Measurements from ENCODE around the gene OR52E2. TPM values are rescaled to one million over a fixed set of nuclear protein-coding genes. Genes with fewer than 3 reads are reported as not detected.

Gene OR52E2
- total and polyA plus RNA-seq, 8 donors: not detected

- TF ChIP-seq POLR2A (IDR thresholded peaks at IDR 0.05) (no peak), CTCF (IDR thresholded peaks at IDR 0.05) (no peak), EP300 (IDR thresholded peaks at IDR 0.05) (no peak), POLR2AphosphoS5 (IDR thresholded peaks at IDR 0.05) (no peak)
- H3K27ac ChIP-seq: no peak overlapping the region
- no peak overlapping the region for H3K4me3 ChIP-seq
- H3K4me1 ChIP-seq: no peaks in the 10 kb centered on the region
- 66 to 74% (median 71%) methylated on average over 2 of the region's 2 CpGs for whole genome bisulfite sequencing, 5 donors
- no peak for DNase-seq
- no peaks in the 10 kb centered on the region for H3K36me3 ChIP-seq
- no peaks in the 10 kb centered on the region for H3K27me3 ChIP-seq
- intact Hi-C loops (cut with DNase I; ENCODE audit: low total_unique reads): no loop called here
- H3K9me3 ChIP-seq: no peaks in the 10 kb centered on the region
Observed at GRCh38 chr11:5096011-5096410, 36.6 kb upstream of the OR52E2 start.

DNA sequence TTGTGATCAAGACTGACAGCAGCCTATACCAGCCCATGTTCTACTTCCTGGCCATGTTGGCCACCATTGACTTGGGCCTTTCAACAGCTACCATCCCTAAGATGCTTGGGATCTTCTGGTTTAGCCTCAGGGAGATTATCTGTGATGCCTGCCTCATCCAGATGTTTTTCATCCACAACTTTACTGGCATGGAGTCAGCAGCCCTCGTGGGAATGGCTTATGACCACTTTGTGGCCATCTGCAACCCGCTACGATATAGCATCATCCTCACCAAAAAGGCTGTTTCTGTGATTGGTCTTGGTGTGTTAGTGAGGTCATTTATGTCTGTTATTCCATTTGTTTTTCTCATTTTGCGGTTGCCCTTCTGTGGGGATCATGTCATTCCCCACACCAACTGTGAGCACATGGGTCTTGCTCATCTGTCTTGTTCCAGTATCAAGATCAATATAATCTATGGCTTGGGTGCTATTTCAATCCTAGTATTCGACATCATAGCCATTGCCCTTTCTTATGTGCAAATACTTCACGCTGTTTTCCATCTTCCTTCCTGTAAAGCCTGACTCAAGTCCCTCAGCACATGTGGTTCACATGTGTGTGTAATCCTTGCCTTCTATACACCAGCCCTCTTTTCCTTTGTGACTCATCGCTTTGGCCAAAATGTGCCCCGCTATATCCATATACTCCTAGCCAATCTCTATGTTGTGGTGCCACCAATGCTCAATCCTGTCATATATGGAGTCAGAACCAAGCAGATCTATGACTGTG lies 33.6 kb upstream of the OR52E2 start:
- no peak for DNase-seq
- WGBS, 5 donors: 82 to 85% (median 83%) methylated on average over 8 of the region's 8 CpGs
- Histone ChIP-seq H3K27ac (no peak overlapping the region), H3K9me3 (no peaks in the 10 kb centered on the region), H3K36me3 (no peaks in the 10 kb centered on the region), H3K4me1 (no peaks in the 10 kb centered on the region), H3K27me3 (no peaks in the 10 kb centered on the region), H3K4me3 (no peak overlapping the region)
- intact Hi-C loops (cut with DNase I; ENCODE audit: low total_unique reads): no loop called here
- TF ChIP-seq POLR2A (IDR thresholded peaks at IDR 0.05) (no peak), EP300 (IDR thresholded peaks at IDR 0.05) (no peak), POLR2AphosphoS5 (IDR thresholded peaks at IDR 0.05) (no peak), CTCF (IDR thresholded peaks at IDR 0.05) (no peak)

GRCh38 chr11:5090668-5091067 lies 31.2 kb upstream of the OR52E2 start:
- Histone ChIP-seq H3K4me1 (no peaks in the 10 kb centered on the region), H3K27ac (no peak overlapping the region), H3K27me3 (no peaks in the 10 kb centered on the region), H3K4me3 (no peak overlapping the region), H3K36me3 (no peaks in the 10 kb centered on the region), H3K9me3 (no peaks in the 10 kb centered on the region)
- TF ChIP-seq CTCF (IDR thresholded peaks at IDR 0.05) (no peak), POLR2A (IDR thresholded peaks at IDR 0.05) (no peak), EP300 (IDR thresholded peaks at IDR 0.05) (no peak), POLR2AphosphoS5 (IDR thresholded peaks at IDR 0.05) (no peak)
- 74 to 89% (median 83%) methylated on average over 1 of the region's 1 CpG for WGBS, 5 donors
- no peak for DNase-seq
- intact Hi-C loops (cut with DNase I; ENCODE audit: low total_unique reads): no loop called here

DNA sequence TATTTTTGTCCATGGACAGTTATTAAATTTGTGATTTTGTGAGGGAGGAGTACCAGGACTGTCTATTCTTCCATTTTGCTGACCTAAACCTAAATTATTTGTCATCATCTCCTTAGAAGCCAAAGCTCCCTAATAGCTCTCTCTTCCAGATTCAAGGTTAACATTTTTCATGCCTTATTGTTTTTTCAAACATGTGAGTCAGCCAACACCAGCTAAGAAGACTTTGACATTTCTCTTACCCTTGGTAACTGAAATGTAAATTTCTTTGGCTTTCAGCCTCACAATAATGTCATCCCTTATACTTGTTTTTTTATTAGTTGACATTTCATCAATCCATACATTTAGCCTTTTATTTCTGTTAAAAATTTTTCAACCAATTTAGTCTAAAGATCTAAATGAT lies 29.1 kb upstream of the OR52E2 start:
- no peak for TF ChIP-seq EP300 (IDR thresholded peaks at IDR 0.05)
- no peak for TF ChIP-seq POLR2AphosphoS5 (IDR thresholded peaks at IDR 0.05)
- TF ChIP-seq POLR2A (IDR thresholded peaks at IDR 0.05): no peak
- TF ChIP-seq CTCF (IDR thresholded peaks at IDR 0.05): no peak
- H3K9me3 ChIP-seq: no peaks in the 10 kb centered on the region
- intact Hi-C loops (cut with DNase I; ENCODE audit: low total_unique reads): no loop called here
- DNase-seq: no peak
- H3K36me3 ChIP-seq: no peaks in the 10 kb centered on the region
- H3K27me3 ChIP-seq: no peaks in the 10 kb centered on the region
- H3K4me1 ChIP-seq: no peaks in the 10 kb centered on the region
- H3K4me3 ChIP-seq: no peak overlapping the region
- H3K27ac ChIP-seq: no peak overlapping the region

Measured in stomach (tissue), 9 donors.